Smooth muscle cell (in vitro differentiated cells): ENCODE results near the gene HTR2B. TPM values are rescaled to one million over a fixed set of nuclear protein-coding genes. Genes with fewer than 3 reads are reported as not detected.

Experiments
- DNase-seq: peaks from one replicate; lab custom pipeline; 2025; ENCODE audit not compliant: unreplicated experiment; lab: John Stamatoyannopoulos, UW
- H2AFZ ChIP-seq: fragments of 200-600 bp; sonication (generic); 2 replicates; pipeline ENCODE4 v1.6.0; 2016; ENCODE audit warnings: antibody characterized with exemption, low read depth, mild to moderate bottlenecking
- H3F3A ChIP-seq: fragments of 200-600 bp; sonication (generic); 2 replicates; pipeline ENCODE4 v1.6.0; 2017; ENCODE audit warnings: antibody characterized with exemption, low read depth
- H3K27ac ChIP-seq: fragments of 200-600 bp; sonication (generic); 2 replicates; pipeline ENCODE4 v1.5.1; 2016; ENCODE audit warnings: low read depth, mild to moderate bottlenecking
- H3K27me3 ChIP-seq: fragments of 200-600 bp; sonication (generic); 2 replicates; pipeline ENCODE4 v1.6.1; 2016; ENCODE audit warnings: low read depth, mild to moderate bottlenecking
- H3K36me3 ChIP-seq: fragments of 200-600 bp; sonication (generic); 2 replicates; pipeline ENCODE4 v1.5.1; 2016; ENCODE audit warnings: low read depth
- H3K4me1 ChIP-seq: fragments of 200-600 bp; sonication (generic); 2 replicates; pipeline ENCODE4 v1.5.1; 2016; ENCODE audit warnings: low read depth
- H3K4me2 ChIP-seq: fragments of 200-600 bp; sonication (generic); 2 replicates; pipeline ENCODE4 v1.6.0; 2016; ENCODE audit warnings: mild to moderate bottlenecking
- H3K4me3 ChIP-seq: fragments of 200-600 bp; sonication (generic); 2 replicates; pipeline ENCODE4 v1.5.1; 2016; ENCODE audit warnings: mild to moderate bottlenecking
- H3K79me2 ChIP-seq: fragments of 200-600 bp; sonication (generic); 2 replicates; pipeline ENCODE4 v1.6.0; 2016; ENCODE audit warnings: low read depth, mild to moderate bottlenecking
- H3K9ac ChIP-seq: fragments of 200-600 bp; sonication (generic); 2 replicates; pipeline ENCODE4 v1.6.0; 2016; ENCODE audit warnings: low read depth
- H3K9me3 ChIP-seq: fragments of 200-600 bp; sonication (generic); replicated peaks from 2 replicates; pipeline ENCODE4 v1.5.1; 2016; ENCODE audit warnings: low read depth
- H4K20me1 ChIP-seq: fragments of 200-600 bp; sonication (generic); 2 replicates; pipeline ENCODE4 v1.6.0; 2016; ENCODE audit warnings: low read depth
- WGBS: methylation state at CpG from one replicate; pipeline ENCODE4 v1.1.7; 2016; ENCODE audit warnings: low lambda C conversion rate; 5-methylcytosine and 5-hydroxymethylcytosine counted together
- polyA plus RNA-seq: library from polyadenylated mRNA; unstranded; fragments of >200 nt; fragmentation: Nextera tagmentation; extraction: Ambion mirVana; gene quantifications from 2 replicates; pipeline ENCODE4 v1.2.1, GENCODE V29; 2016
- total RNA-seq: library from RNA; depleted of rRNA; stranded (reverse); fragments of >200 nt; gene quantifications from 2 replicates; pipeline ENCODE4 v1.2.3, GENCODE V29; 2014
- TF ChIP-seq, protein P1 (sequence below): fragments of 200-600 bp; sonication (generic); IDR thresholded peaks from 2 replicates; pipeline ENCODE4 v1.5.1; 2017; ENCODE audit warnings: borderline replicate concordance, mild to moderate bottlenecking, antibody characterized with exemption; ENCODE audit not compliant: insufficient read depth, poor library complexity, severe bottlenecking

HTR2B gene
- total and polyA plus RNA-seq, 2 experiments from 2014 or later, result 0.07 TPM; not detected in 1

DNA sequence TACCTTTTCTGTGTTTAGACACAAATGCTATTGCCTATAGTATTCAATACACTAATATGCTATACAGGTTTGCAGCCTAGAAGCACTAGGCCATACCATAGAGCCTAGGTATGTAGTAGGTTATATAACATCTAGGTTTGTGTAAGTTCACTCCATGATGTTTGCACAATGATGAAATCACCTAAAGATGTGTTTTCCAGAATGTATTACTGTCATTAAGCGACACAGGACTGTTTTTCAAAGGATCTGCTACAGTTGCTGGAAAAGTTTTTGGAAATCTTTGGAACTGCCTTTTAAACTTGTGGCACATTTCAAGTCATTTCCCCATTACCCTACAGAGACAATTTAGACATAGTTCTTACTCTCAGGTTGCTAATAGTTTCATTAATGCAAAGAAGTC, 58.9 kb downstream of the HTR2B start:
- H3K4me1 ChIP-seq, result no peaks in the 10 kb centered on the region
- H3K4me3 ChIP-seq, result no peak overlapping the region
- 100% methylated on average over 1 of the region's 1 CpG for WGBS
- no peak overlapping the region for H3K9ac ChIP-seq
- H3K27me3 ChIP-seq, result no peaks in the 10 kb centered on the region
- H3K4me2 ChIP-seq, result no peak overlapping the region
- peaks cover 19% of the 10 kb centered on the region for H3F3A ChIP-seq
- no peaks in the 10 kb centered on the region for H3K9me3 ChIP-seq
- TF ChIP-seq, protein P1, sequence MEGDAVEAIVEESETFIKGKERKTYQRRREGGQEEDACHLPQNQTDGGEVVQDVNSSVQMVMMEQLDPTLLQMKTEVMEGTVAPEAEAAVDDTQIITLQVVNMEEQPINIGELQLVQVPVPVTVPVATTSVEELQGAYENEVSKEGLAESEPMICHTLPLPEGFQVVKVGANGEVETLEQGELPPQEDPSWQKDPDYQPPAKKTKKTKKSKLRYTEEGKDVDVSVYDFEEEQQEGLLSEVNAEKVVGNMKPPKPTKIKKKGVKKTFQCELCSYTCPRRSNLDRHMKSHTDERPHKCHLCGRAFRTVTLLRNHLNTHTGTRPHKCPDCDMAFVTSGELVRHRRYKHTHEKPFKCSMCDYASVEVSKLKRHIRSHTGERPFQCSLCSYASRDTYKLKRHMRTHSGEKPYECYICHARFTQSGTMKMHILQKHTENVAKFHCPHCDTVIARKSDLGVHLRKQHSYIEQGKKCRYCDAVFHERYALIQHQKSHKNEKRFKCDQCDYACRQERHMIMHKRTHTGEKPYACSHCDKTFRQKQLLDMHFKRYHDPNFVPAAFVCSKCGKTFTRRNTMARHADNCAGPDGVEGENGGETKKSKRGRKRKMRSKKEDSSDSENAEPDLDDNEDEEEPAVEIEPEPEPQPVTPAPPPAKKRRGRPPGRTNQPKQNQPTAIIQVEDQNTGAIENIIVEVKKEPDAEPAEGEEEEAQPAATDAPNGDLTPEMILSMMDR, result no peak
- H3K27ac ChIP-seq, result no peak overlapping the region
- H2AFZ ChIP-seq, result no peak overlapping the region
- DNase-seq, result no peak
- peaks cover 45% of the 10 kb centered on the region for H3K36me3 ChIP-seq
- H3K79me2 ChIP-seq, result peaks cover 26% of the 10 kb centered on the region
- peaks cover 60% of the 10 kb centered on the region for H4K20me1 ChIP-seq

GRCh38 chr2:231063347-231063746, 61.5 kb downstream of the HTR2B start:
- peaks cover 11% of the 10 kb centered on the region for H3F3A ChIP-seq
- H3K4me3 ChIP-seq, result no peak overlapping the region
- peaks cover 70% of the 10 kb centered on the region for H4K20me1 ChIP-seq
- H3K9ac ChIP-seq, result no peak overlapping the region
- no peak overlapping the region for H3K4me2 ChIP-seq
- 94% methylated on average over 1 of the region's 1 CpG for WGBS
- DNase-seq, result no peak
- H3K27ac ChIP-seq, result no peak overlapping the region
- H3K27me3 ChIP-seq, result no peaks in the 10 kb centered on the region
- H3K36me3 ChIP-seq, result peaks cover 39% of the 10 kb centered on the region
- H3K9me3 ChIP-seq, result no peaks in the 10 kb centered on the region
- TF ChIP-seq, protein P1, result no peak
- peaks cover 52% of the 10 kb centered on the region for H3K79me2 ChIP-seq
- no peak overlapping the region for H2AFZ ChIP-seq
- peaks cover 4% of the 10 kb centered on the region for H3K4me1 ChIP-seq

DNA sequence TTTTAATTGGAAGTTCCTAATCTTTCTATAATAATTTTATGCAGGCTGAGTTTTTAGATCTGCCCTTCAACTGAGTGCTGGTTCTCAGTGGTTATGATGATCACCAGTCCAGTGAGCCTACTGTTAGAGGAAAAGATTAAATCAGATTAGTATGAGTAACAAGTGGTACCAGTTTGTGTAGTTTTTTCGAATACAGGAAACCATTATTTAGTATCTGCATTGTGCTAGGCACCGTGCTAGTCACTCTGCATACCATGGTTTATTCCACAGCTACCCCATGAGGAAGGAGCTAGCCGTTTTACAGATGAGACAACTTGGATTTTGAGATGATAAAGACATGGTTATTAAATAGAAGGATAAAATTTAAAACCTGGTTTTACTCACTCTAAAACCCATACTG, 62.1 kb downstream of the HTR2B start:
- Histone ChIP-seq H3F3A (peaks cover 6% of the 10 kb centered on the region), H3K27ac (no peak overlapping the region), H4K20me1 (peaks cover 70% of the 10 kb centered on the region), H3K9me3 (no peaks in the 10 kb centered on the region), H3K36me3 (peaks cover 39% of the 10 kb centered on the region), H3K4me1 (peaks cover 10% of the 10 kb centered on the region), H3K4me2 (no peak overlapping the region), H3K27me3 (no peaks in the 10 kb centered on the region), H3K79me2 (peaks cover 58% of the 10 kb centered on the region), H2AFZ (no peak overlapping the region), H3K9ac (no peak overlapping the region), H3K4me3 (no peak overlapping the region)
- TF ChIP-seq, protein P1, result no peak
- no peak for DNase-seq
- 94% methylated on average over 3 of the region's 3 CpGs for WGBS

- Histone ChIP-seq H3K9me3 (no peaks in the 10 kb centered on the region), H3K27me3 (no peaks in the 10 kb centered on the region), H3K9ac (peak overlapping the region; percentile 33), H3K4me1 (peaks cover 14% of the 10 kb centered on the region), H4K20me1 (peaks cover 62% of the 10 kb centered on the region), H3K4me2 (no peak overlapping the region), H3K4me3 (no peak overlapping the region), H3K36me3 (peaks cover 21% of the 10 kb centered on the region), H3F3A (no peaks in the 10 kb centered on the region), H2AFZ (no peak overlapping the region), H3K27ac (peak overlapping the region; percentile 11), H3K79me2 (peaks cover 63% of the 10 kb centered on the region)
- no peak for DNase-seq
- WGBS, result 94% methylated on average over 2 of the region's 2 CpGs
- TF ChIP-seq, protein P1, result no peak
Observed at GRCh38 chr2:231059756-231060155, 65.1 kb downstream of the HTR2B start.
